Measurements from ENCODE around the gene BICDL1.

Gene BICDL1

DNA sequence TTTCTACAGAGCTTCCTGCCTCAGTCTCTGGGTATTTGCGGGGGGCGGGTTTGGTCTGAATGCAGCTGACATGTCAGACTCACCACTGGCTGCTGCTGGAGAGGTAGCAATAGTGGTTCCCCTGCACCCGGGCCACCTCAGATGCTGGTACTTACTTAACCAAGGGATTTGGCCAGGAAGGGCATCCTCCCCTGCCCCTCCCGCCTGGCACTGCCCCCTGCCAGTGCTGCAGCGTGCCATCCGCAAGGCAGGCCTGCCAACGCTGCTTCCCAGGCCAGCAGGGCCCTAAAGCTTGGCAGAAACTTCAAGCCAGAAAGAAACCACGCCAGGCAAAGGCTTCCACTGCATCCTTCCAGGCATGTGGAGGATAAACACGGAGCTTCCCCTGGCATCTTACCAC is 105.4 kb downstream of the BICDL1 start:
- TF ChIP-seq EZH2phosphoT487 (conservative IDR thresholded peaks at IDR 0.05; ENCODE audit: low read length): no peak
- TF ChIP-seq, protein P1, sequence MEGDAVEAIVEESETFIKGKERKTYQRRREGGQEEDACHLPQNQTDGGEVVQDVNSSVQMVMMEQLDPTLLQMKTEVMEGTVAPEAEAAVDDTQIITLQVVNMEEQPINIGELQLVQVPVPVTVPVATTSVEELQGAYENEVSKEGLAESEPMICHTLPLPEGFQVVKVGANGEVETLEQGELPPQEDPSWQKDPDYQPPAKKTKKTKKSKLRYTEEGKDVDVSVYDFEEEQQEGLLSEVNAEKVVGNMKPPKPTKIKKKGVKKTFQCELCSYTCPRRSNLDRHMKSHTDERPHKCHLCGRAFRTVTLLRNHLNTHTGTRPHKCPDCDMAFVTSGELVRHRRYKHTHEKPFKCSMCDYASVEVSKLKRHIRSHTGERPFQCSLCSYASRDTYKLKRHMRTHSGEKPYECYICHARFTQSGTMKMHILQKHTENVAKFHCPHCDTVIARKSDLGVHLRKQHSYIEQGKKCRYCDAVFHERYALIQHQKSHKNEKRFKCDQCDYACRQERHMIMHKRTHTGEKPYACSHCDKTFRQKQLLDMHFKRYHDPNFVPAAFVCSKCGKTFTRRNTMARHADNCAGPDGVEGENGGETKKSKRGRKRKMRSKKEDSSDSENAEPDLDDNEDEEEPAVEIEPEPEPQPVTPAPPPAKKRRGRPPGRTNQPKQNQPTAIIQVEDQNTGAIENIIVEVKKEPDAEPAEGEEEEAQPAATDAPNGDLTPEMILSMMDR (IDR thresholded peaks at IDR 0.05; ENCODE audit: insufficient read depth, low read length, poor library complexity, severe bottlenecking): no peak
- Histone ChIP-seq H3K4me2 (ENCODE audit: low read depth, low read length, poor library complexity, severe bottlenecking) (no peak overlapping the region), H3K9me3 (ENCODE audit: insufficient read depth, low read length) (no peaks in the 10 kb centered on the region), H3K4me3 (ENCODE audit: insufficient read depth, low read length, poor library complexity, severe bottlenecking) (no peak overlapping the region), H3K9me2 (replicated peaks; ENCODE audit: insufficient read depth, low read length) (no peaks in the 10 kb centered on the region), H3K9ac (ENCODE audit: low read length) (no peak overlapping the region), H4K20me1 (ENCODE audit: low read depth, low read length) (no peaks in the 10 kb centered on the region; the same call in 1 of the 2 replicates), H2AFZ (ENCODE audit: low read depth, low read length, severe bottlenecking) (no peak overlapping the region), H3K27ac (ENCODE audit: low read depth, low read length) (no peak overlapping the region), H3K27me3 (ENCODE audit: low read length) (no peaks in the 10 kb centered on the region), H3K36me3 (ENCODE audit: low read length) (no peaks in the 10 kb centered on the region), H3K79me2 (ENCODE audit: insufficient read depth, low read length) (peaks cover 4% of the 10 kb centered on the region; the same call in 1 of the 2 replicates), H3F3A (ENCODE audit: insufficient read depth) (no peaks in the 10 kb centered on the region)

DNA sequence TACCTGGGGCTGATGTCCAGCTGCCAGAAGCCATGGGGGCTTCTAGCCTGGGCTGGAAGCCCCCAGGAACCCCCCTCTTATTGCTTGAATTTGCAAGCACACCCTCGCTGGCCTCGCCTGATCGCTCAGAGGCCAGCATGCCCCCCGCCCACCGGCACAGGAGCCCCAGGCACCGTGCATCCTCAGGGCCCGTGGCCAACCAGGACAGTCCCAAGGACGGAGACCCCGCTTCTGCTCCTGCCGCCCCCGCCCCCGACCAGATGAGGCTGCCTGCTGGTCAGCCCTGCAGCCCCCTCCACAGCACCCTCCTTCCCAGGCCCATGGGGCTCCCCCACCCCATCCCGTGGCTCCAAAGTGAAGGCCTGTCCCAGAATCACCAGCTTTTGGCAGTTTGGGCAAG is 106.3 kb downstream of the BICDL1 start:
- no peak overlapping the region for H3K27ac ChIP-seq (ENCODE audit: low read depth, low read length)
- no peaks in the 10 kb centered on the region; the same call in 1 of the 2 replicates for H4K20me1 ChIP-seq (ENCODE audit: low read depth, low read length)
- no peaks in the 10 kb centered on the region for H3K27me3 ChIP-seq (ENCODE audit: low read length)
- H3K79me2 ChIP-seq (ENCODE audit: insufficient read depth, low read length): peaks cover 12% of the 10 kb centered on the region
- no peak overlapping the region for H3K4me2 ChIP-seq (ENCODE audit: low read depth, low read length, poor library complexity, severe bottlenecking)
- no peak overlapping the region for H3K4me3 ChIP-seq (ENCODE audit: insufficient read depth, low read length, poor library complexity, severe bottlenecking)
- TF ChIP-seq, protein P1 (IDR thresholded peaks at IDR 0.05; ENCODE audit: insufficient read depth, low read length, poor library complexity, severe bottlenecking): no peak
- no peak for TF ChIP-seq EZH2phosphoT487 (conservative IDR thresholded peaks at IDR 0.05; ENCODE audit: low read length)
- no peaks in the 10 kb centered on the region for H3K9me2 ChIP-seq (replicated peaks; ENCODE audit: insufficient read depth, low read length)
- no peak overlapping the region for H3K9ac ChIP-seq (ENCODE audit: low read length)
- H3K36me3 ChIP-seq (ENCODE audit: low read length): no peaks in the 10 kb centered on the region
- H3F3A ChIP-seq (ENCODE audit: insufficient read depth): no peaks in the 10 kb centered on the region
- H2AFZ ChIP-seq (ENCODE audit: low read depth, low read length, severe bottlenecking): no peak overlapping the region
- no peaks in the 10 kb centered on the region for H3K9me3 ChIP-seq (ENCODE audit: insufficient read depth, low read length)

DNA sequence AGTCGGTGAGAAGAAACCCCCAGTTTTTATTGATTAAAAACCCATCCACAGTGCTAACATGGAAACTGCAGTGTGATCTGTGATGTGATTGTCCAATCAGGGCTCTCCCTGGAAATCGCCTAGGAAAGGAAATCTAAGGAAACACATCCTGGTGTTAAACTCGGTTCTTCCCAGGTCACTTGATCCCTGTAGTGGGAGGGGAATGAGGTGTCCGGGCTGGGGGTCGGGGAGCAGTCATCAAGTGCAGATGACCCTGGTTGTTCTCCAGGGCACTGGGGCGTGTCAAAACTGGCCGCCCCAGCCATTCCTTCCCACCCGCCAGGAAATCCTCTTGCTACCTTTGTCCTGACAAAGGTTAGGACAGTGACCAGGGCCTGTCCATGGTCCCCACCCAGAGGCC is 106.7 kb downstream of the BICDL1 start:
- no peaks in the 10 kb centered on the region; the same call in 1 of the 2 replicates for H4K20me1 ChIP-seq (ENCODE audit: low read depth, low read length)
- no peaks in the 10 kb centered on the region for H3K9me3 ChIP-seq (ENCODE audit: insufficient read depth, low read length)
- H3K9me2 ChIP-seq (replicated peaks; ENCODE audit: insufficient read depth, low read length): no peaks in the 10 kb centered on the region
- no peak for TF ChIP-seq EZH2phosphoT487 (conservative IDR thresholded peaks at IDR 0.05; ENCODE audit: low read length)
- TF ChIP-seq, protein P1 (IDR thresholded peaks at IDR 0.05; ENCODE audit: insufficient read depth, low read length, poor library complexity, severe bottlenecking): no peak
- no peak overlapping the region for H3K9ac ChIP-seq (ENCODE audit: low read length)
- H2AFZ ChIP-seq (ENCODE audit: low read depth, low read length, severe bottlenecking): no peak overlapping the region
- no peaks in the 10 kb centered on the region for H3K36me3 ChIP-seq (ENCODE audit: low read length)
- no peaks in the 10 kb centered on the region for H3F3A ChIP-seq (ENCODE audit: insufficient read depth)
- peaks cover 16% of the 10 kb centered on the region for H3K79me2 ChIP-seq (ENCODE audit: insufficient read depth, low read length)
- H3K4me3 ChIP-seq (ENCODE audit: insufficient read depth, low read length, poor library complexity, severe bottlenecking): no peak overlapping the region
- H3K27me3 ChIP-seq (ENCODE audit: low read length): no peaks in the 10 kb centered on the region
- no peak overlapping the region for H3K27ac ChIP-seq (ENCODE audit: low read depth, low read length)
- no peak overlapping the region for H3K4me2 ChIP-seq (ENCODE audit: low read depth, low read length, poor library complexity, severe bottlenecking)
